ENCODE results near the gene CDH8.
"Not testable (repeated sequence)": the region's sequence is repeated elsewhere in the genome, so short reads cannot be mapped to it uniquely, and the experiment has no call there.

Gene CDH8

GRCh38 chr16:61836804-61837393 lies 199.3 kb downstream of the CDH8 start:
- no peak for DNase-seq

DNA sequence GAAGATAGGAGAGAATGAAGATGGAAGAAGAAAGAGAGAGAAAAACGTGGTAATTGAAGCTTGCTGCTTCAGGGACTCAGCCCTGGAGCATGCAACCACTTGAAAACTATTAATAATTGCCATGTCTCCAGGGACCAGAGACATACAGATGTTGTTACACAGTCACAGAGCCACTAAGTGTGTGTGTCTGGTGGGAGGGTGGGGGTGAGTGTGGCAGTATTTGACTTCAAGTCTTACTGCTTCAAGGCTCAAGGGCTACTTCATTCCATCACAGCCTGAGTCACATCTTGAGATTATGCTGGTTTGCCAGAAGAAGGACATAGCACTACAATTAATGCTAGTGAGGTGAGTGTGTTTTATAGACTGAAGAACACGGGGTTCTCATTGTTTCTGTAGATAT lies 202.2 kb downstream of the CDH8 start:
- DNase-seq: no peak

DNA sequence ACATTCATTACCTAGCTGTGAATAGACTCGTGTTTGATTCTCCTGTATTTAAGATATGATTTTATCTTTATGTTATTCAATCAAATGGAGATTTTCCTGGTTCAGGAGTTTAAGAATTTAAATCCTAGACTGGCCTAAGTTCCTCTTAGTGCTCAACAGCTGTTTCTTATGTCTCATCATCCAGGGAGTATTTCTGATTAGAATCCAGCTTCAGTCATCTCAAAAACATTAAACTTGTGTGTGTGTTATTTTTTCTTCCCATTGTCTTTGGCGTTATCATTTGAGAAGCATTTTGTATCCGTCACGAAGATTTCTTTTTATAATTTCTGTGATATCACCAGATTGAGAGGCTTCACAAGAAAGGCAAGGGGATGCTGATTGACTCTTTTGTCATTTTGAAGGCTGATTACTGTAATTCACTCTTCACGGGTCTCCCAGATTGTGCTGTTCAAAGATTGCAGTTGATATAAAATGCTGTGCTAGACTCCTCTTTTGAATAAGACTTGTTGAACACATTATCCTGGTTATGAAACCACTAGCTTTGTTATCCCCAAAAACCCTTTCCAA lies 204.8 kb downstream of the CDH8 start:
- DNase-seq: no peak

DNA sequence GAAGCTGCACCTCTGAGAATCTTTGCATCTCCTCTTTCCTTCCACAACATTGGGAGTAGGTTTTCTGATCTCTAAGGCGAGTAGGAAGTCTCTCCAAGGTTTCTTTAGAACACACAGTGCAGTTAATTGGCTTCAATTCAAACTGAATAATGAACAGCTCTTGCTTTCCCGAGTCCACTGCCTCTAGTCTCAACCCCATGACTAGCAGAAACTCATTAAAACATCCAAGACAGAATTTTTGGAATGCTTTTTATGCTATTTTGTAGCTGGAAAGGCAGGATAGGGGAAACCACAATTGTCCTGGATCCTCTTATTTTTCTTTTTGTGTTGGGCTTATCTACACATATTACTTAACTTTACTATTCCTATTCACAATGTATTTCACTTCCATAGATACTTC lies 206.6 kb downstream of the CDH8 start:
- no peak for DNase-seq

GRCh38 chr16:61823326-61823725 lies 212.9 kb downstream of the CDH8 start:
- DNase-seq: no peak

DNA sequence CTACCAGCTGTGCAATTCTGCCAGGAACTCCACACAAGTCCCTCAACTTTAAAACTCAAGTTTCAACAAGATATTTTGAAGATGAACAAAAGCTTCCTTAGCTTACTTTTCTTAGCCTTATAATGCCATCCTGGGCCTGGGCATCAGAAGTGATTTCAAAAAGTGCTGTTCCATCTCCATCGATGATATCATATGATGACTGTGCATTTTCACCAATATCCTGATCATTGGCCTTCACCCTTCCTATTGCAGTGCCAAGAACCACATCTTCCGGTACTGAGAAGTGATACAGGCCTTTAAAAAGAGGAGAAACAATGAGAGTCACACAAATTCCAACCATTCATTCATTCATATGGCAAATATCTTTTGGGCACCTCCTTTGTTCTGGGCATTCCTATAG lies 215.4 kb downstream of the CDH8 start:
- DNase-seq: no peak

DNA sequence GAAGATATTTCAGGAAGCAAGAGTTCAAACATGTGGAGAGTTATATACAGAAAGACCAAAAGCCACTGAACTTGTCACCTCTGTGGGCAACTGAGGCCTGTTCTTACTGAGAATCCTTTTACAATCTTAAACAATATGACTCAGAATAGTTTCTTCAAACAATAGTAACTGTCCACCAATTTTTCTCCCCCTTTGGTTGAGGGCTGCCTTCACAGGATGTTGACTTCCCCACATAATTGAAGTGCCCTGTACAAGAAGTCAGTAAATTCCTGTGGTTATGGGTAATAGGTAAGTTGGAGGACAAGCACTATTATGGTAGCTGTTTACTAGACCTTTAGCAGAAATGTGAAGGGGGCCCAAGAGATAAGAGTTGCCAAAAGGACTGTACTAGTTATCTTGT lies 215.8 kb downstream of the CDH8 start:
- DNase-seq: no peak

GRCh38 chr16:61818850-61819249 lies 217.4 kb downstream of the CDH8 start:
- DNase-seq: no peak

DNA sequence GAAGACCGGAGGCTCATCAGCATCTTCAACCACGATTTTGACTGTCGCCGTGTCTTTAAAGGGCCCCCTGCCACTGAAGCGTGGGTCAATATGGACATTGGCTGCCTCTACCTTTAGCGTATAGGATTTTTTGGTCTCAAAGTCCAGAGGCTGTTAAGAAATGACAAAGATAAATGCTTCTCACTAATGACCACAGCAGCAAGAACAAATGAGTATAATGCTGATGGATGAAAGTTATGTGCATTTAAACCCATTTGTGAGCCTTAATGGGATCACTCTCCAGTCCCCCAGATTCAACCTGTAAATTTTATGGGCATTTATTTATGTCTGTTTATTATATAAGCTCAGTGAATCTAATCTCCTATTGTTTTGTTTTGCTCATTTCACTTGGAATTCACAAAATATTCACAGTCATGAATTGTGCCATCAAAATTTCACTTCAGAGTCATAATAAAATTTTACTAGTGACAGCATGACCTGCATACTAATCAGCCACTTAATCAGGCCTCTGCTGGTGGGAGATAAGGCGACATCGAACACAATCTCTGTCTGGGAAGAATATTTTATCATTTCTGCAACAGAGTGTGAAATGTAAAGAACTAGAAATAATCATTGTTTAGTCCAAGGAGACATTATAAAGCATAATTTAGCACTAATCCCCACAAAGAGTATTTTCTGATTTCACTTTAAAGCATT lies 218.5 kb downstream of the CDH8 start:
- no peak for DNase-seq

DNA sequence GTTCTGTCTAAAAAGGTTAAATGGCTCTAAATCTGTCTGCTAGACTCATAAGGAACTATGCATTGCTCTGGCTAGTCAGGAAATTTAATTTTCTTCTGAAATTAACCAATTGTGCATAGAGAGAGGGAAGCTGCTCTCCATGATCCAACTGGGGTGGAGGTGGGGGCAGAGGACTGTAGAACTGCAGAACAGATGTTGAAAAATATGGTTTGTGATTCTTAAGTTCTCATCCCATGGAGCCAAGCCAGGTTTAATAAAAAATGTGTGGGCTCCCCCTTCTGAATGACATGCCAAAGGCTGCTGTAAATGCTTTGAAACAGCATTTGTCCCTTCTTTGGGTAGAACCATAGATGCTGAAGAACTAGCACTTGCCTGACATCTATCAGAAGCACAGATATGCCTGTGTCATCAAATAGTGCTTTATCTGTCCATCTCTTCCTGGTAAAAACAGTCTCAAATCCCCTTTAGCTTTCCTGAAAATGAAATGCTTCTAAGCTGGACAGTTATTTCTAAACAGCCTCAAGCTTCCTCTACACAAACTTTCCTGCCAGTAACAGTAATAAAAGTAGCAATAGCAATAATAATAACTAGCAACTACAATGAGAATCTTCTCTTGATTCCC lies 221.4 kb downstream of the CDH8 start:
- DNase-seq: no peak

GRCh38 chr16:61813339-61813738 lies 222.9 kb downstream of the CDH8 start:
- DNase-seq: no peak

DNA sequence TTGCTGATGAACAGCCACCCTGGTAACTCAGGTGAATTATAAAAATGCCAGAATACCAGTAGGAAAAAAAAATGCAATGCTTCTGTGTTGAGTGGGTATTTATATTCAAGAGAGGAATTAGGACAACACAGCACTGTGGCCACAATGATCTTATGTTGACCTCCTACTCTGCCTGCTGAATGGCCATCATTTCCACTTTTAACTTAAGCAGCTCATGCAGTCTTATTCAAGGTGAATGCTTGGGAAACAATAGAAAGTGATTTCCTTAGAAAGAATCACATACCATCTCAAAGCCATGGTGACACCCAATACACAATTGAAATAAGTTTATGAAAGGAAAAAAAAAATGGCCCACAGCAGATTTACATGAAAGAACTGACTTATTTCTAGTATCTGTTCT lies 224.0 kb downstream of the CDH8 start:
- no peak for DNase-seq

DNA sequence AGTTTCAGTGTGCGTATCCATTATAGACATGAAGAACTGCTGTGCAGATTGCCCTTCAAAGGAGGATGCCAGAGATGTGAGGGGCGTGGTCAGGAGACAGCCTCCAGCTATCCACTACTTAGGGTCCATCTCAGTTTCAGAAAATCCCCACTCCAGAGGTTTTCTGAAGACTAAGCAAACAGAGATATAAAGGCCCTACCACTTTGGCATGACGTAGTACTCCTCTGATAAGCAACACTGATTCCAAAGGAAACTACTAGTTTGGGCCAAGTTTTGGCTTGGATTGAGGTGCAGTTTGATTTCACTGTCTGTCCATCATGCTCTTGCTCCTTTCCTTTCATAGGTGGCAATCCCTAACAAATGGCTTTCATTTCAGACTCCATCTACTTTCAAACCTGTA lies 228.7 kb downstream of the CDH8 start:
- no peak for DNase-seq

- DNase-seq: not testable (repeated sequence)
These were observed 235.0 kb downstream of the CDH8 start for GRCh38 chr16:61801217-61801616.

GRCh38 chr16:61798741-61799140 lies 237.5 kb downstream of the CDH8 start:
- no peak for DNase-seq

GRCh38 chr16:61797961-61798507 lies 238.2 kb downstream of the CDH8 start:
- DNase-seq: no peak

- no peak for DNase-seq
These were observed 238.9 kb downstream of the CDH8 start for GRCh38 chr16:61797296-61797795.

DNA sequence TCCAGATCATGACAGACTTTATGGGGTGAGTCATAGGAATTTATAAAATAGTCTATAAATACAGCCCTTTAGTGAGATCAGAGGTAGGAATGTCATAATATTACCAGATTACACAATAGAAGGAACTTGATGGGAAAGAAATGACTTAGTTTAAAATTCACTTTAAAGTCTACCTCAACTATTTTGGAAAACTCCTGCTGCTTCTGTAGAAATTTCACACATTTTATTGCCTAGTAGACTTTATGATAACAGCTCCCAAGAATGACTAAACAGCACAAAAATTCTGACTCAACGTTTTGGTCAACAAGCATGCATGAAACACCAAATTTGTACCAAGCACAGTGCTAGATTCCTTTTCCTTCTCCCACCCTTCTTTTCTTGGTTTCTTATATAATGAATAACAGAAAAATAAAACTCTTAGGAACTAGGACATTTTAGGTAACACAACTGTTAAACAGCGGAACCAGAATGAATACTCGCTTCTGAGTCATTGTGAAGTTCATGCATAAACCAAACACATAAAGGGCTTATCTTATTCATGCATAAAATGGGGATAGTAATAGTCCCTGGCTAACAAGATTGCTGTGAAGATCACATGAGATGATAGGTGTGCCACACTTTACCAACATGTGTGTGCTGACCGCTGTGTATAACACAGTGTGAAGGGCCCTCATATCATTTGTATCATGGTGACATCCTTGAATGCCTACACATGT lies 243.9 kb downstream of the CDH8 start:
- no peak for DNase-seq

DNA sequence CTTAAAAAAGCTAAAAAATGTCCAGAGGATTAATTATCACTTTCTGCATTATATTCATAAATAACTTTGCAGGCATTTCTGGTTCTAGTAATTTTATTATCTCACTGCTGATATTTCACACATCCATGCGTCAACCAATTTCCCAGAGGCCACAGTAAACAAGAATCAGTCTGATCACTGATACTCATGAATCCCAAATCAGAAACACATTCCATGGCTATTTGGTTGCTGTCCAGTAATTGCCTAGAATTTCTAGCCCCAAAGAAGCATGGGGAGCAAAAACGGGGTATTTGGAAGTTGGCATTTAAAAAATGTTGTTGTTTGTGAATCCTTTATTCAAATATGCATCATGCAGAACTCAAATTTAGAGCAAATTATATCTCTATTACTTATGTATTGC lies 244.8 kb downstream of the CDH8 start:
- DNase-seq: no peak

GRCh38 chr16:61781855-61782254 lies 254.4 kb downstream of the CDH8 start:
- DNase-seq: not testable (repeated sequence)

GRCh38 chr16:61780161-61780560 lies 256.1 kb downstream of the CDH8 start:
- DNase-seq: no peak

- no peak for DNase-seq
These were observed 265.9 kb downstream of the CDH8 start for GRCh38 chr16:61770301-61770700.

GRCh38 chr16:61763991-61764390 lies 272.2 kb downstream of the CDH8 start:
- DNase-seq: no peak
